Suppressor macrophage treated with lipopolysaccharide for 1 hour (primary cell): ENCODE data around the gene STAC.
A peak's percentile ranks its signal among the peaks of the same experiment; 100 is the strongest.
"Not testable (repeated sequence)": the region's sequence is repeated elsewhere in the genome, so short reads cannot be mapped to it uniquely, and the experiment has no call there.

Source experiments
- DNase-seq, 3 donors: peaks; one replicate each; pipeline ENCODE4 v3.0.0-alpha.2; 2020 to 2022

The STAC gene

DNA sequence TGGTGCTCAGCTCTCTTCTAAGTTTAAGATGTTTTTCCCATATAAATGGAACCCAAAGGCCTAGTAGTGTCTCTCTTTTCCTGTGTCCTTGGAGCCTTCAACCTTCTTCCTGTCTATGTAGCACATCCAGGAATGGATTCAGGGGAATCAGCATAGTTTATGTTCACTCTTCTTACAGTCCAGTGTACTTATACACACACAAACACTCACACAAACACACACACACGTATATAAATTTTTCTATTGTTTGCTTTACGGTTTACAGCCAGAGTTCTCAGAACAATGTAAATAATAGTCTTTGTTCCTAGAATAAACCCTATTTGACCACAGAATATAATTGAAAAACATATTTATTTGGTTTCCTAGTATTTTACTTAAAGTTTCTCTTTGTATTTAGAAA lies 36.9 kb downstream of the STAC start:
- DNase-seq: no peak

DNA sequence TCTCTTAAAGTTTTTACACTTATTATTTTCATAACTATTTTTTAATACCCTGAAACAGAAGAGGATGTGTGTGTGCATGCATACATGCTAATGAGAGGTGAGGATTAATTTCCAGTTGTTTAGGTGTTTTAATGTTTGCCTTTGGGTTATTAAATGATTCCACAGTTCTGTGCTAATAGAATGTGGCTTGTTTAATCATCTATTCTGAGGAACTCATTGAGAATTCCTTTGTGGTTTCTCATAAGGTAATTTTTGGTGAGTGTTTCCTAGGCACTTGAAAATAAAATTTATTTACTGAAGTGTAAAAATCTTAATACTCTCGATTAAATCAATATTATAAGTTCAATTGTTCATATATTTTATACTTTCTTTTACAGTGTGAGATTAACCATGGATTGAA lies 38.0 kb downstream of the STAC start:
- DNase-seq: no peak

DNA sequence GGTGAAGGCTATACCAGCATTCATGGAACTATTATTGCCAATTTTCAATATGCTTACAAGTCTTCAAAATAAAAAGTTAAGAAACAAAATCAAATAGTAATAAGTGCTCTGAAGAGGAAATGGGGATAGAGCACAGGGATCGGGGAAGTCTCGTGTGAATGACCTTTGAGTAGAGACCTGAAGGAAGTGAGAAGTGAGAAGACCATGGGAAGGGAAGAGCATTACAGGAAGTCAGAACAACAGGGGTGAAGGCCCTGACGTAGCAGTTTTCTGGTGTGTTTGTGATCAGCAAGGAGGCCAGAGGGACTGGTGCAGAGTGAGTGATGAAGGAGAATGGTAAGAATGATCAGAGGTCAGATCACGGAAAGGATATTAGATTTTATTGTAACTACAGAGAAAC lies 48.1 kb downstream of the STAC start:
- no peak for DNase-seq

DNA sequence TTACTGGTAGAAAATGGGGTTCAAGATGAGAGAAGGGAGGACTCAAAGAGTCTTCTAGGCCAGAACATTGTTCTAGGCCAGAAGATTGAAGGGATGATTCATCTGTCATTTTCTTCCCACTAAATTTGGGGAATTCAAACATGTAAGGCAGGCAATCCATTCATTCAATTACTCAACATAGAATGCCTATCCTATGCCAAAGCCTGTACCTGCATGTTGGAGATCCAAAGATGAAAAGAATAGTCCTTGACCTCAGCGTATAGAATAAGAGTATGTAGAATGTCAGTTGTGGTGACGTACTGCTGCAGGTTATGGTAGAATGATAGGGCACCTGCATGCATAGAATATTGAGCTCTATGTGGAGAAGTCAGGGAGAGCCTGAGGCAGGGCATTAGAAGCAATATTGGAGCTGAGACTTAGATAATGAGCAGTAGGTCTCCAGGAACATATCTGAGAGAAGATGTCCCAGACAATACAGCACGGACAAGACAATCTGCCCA lies 49.7 kb downstream of the STAC start:
- no peak for DNase-seq

DNA sequence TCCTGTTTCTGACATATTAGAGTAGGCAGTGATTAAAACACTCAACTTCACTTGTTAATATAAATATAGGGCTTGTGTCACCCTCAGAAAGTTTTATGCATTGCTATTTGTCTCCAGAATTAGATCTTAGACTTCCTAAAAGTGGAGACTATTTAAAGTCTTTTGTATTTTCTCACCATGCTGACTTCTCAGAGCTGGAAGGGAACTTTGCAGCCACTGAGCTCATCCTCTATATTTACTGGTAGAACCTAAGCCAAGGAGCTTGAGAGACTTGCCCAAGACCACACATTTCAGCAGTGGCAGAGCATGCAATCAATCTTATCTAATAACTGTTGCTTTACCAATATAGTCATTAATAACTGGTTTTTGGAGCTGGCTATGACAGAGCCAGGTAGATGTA lies 53.2 kb downstream of the STAC start:
- no peak for DNase-seq

DNA sequence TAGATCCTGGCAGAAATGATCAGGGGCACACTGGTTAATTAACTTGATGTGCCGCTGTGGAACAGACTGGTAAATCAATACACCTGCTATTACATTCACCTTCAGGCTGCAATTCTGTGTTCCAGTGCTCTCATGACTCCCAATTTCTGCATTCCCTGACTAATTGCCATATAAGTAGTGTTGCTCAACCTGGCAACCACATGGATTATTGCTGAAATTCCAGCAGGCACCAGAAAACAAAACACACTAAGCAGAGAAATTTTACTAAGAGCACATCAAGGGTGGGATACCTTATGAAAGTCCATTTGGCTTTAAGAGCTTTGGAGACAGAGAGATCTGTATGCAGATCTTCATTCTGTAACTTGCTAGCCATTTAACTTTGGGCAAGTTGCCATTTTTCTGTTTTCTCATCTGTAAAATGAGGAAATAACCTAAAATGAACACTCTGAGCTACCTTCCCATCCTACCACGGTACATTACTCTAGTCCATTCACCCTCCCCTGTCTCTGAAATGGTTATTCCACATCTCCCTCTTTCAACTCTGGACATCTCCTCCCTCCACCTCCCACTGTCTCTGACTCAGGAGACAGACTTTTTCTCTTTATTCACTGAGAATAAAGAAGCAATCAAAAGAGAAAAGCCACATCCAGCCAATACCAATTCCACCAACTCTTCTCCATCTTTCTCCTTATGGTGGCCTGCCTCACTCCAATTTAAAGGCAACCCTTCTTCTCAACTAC lies 54.6 kb downstream of the STAC start:
- DNase-seq: no peak

DNA sequence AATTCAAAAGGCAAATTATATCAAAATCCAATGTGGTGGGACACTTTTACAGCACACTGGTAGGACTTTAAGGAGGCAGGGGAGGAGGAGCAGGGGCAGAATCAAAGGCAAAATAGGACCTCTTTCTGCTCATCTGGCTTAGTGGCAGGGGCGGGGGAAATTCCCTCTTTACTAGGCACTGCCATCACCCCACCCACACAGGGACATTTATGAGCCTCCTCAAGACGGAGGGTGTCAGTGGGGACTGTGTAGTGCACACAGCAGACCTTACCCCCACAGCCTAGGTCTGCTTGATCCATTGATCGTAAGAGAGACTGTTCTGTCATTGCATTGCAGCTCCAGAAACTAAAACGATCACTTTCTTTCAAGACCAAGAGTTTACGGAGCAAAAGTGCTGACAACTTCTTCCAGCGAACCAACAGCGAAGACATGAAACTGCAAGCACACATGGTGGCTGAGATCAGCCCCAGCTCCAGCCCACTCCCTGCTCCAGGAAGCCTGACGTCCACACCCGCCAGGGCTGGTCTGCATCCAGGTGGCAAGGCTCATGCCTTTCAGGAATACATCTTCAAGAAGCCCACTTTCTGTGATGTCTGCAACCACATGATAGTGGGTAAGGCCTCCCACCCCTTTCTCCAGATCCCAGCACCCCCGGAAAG lies 62.9 kb downstream of the STAC start:
- DNase-seq: peak; percentile 58 to 82 (median 59)

DNA sequence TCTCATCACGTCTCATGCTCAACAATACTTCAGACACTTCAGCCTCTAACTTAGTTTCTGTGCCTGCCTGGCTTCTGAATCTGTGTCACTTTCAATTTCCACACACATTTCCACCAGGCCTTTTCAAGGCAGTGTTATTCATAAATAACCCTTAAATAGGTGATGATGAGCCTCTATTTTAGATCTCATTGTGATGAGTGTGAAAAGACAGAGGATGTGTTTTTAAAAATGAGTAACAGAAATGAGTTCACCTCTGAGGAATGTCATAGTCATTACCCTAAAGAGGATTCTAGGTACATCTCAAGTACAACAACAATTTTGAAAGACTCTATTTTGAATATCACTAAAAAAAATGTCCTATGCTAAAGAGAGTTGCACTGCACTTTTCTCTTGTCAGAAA lies 64.6 kb downstream of the STAC start:
- no peak for DNase-seq

DNA sequence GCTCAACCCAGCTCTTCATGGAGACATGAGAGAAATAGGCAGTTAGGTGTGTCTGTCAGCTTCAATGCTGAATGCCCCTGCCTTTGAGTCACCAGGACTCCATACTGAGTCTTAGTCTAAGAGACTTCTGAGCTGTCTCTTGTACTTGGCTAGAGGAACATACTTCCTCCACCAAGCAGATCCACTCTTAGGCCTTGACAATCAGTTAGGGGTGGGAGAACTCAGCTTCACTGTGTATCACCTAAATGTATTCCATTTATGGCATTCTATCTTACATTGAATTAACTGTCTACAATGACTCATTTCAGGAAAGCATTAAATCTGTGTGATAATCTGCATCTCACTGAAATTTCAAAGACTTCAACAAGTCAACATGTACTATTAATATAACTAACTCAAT lies 66.0 kb downstream of the STAC start:
- DNase-seq: no peak

DNA sequence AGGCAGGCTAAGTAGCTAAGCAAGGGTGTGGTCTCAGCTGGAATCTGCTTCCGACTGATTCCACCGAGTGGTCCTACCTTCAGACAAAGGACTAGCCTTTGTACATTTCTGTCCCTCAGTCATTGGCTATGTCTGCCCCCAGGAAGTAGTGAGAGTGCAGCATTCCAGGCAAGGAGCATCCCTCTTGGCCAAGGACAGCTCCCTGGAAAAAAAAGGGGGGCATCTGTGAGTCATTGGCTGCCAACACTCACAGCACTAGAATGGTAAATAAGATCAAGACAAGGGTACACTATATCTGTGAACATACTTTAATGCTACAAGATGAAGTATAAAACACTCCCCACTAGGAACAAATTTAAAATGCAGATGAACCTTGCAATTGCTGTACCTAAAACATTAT lies 66.8 kb downstream of the STAC start:
- DNase-seq: no peak

DNA sequence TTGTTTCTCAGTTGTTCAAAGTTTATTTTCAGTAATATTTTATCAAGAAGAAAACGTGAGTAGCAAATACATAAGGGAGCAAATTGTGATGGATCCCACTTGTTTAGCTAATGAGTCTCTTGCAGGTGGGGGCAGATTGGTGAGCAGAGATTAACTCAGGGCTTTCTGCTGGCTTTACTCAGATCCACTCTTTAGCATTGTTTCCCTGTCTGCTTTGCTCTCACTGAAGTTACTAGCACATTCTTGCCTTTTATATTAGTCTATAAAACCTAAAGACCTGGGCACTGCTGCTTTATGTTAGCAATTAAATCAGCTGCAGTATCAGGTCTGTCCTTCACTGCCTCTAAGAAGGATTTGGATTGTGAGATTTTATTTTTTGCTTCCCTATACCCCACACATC lies 71.5 kb downstream of the STAC start:
- no peak for DNase-seq

DNA sequence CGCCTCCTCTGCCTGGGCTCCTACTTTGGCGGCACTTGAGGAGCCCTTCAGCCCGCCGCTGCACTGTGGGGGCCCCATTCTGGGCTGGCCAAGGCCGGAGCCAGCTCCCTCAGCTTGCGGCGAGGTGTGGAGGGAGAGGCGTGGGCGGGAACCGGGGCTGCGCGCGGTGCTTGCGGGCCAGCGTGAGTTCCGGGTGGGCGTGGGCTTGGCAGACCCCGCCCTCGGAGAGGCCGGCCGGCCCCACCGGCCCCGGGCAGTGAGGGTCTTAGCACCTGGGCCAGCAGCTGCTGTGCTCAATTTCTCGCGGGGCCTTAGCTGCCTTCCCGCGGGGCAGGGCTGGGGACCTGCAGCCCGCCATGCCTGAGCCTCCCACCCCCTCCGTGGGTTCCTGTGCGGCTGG lies 72.9 kb downstream of the STAC start:
- DNase-seq: not testable (repeated sequence)

DNA sequence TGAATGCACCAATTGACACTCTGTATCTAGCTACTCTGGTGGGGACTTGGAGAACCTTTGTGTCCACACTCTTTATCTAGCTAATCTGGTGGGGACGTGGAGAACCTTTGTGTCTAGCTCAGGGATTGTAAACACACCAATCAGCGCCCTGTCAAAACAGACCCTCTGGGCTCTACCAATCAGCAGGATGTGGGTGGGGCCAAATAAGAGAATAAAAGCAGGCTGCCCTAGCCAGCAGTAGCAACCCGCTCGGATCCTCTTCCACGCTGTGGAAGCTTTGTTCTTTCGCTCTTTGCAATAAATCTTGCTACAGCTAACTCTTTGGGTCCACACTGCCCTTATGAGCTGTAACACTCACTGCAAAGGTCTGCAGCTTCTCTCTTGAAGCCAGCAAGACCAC lies 73.6 kb downstream of the STAC start:
- DNase-seq: not testable (repeated sequence)

DNA sequence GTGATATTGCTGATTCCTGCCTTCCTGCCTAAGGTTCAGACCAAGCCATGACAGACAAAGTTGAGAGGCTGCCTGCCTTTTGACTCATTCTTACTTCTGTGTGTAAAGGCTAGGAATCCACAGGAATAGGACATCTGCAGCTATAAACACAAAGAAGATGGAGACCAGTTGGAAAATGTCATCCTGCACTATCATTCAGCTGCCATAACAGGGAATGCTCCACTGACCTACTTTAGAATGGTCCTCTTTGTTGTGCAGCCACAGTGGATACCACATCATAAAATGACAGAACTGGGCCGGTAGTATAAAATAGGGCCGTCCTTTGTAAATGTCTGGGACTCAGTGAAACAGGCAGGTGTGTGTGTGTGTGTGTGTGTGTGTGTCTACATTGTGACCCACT lies 75.1 kb downstream of the STAC start:
- DNase-seq: no peak

DNA sequence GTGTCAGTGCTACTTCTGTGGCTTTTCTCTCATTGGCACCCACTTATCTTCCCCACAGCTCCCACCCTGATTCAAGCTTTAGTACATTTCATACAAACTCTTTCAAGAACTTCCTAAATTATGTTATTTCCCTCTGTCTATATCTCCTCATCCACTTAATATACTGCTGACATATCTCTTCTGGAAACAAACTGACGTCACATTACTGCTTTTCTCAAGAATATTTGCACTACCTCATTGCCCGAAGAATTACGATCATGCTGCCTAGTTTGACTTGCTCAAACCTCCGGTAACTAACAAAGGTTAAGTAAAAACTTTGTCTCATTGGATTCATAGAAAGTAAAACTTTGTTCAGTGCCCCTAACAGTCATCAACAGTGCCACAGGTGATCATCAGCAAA lies 76.5 kb downstream of the STAC start:
- no peak for DNase-seq

DNA sequence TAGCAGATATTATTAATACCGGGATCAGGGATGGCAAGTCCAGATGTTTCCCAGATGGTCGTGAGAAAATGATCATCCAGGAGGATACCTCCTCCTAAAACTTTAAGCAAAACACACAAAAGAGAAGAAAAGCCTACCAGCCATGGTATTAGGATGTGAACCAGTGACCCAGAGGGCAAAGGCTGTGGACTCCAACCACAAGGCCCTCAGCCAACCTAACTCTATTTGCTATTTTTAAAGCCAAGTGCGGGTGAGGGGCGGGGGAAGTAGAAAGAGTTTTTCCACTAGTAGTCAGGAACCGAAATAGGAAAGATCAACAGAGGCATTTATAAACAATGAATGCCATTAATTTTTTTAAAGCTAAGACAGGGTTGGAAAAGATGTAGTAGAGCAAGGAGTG lies 77.4 kb downstream of the STAC start:
- no peak for DNase-seq

DNA sequence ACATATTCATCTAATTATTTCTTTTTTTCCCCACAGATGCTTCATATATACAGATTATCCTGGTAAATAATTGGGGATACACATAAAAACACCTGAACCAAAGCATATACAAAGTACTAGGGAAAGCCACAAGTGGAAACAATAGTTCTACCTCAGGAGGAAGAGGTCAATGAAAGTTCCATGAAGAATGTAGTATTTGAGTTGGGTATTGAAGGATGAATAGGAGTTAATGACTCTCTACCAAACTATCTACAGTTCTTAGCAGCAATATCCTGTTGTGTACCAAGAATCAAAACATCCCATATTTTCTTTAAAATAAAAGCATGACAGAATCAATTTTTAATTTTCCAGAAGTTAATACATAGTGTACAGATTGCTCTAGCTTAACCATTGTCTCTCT lies 78.9 kb downstream of the STAC start:
- no peak for DNase-seq

DNA sequence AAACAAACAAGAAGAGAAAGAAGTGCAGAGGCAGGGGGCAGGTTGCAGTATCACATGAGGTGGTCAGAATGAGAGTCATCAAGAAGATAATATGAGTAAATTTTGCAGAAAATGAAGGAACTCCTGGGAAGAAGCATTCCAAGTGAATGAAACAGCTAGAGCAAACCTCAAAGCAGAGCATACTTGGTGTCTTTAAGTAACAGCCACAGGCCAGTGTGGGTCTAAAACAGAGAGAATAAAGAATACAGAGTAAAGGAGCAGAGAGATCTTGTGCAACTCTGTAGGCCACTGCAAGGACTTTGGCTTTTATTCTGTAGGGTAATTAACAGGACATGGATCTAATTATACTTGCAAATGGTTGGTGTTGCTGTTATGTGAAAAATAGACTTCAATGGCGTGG lies 81.3 kb downstream of the STAC start:
- no peak for DNase-seq

DNA sequence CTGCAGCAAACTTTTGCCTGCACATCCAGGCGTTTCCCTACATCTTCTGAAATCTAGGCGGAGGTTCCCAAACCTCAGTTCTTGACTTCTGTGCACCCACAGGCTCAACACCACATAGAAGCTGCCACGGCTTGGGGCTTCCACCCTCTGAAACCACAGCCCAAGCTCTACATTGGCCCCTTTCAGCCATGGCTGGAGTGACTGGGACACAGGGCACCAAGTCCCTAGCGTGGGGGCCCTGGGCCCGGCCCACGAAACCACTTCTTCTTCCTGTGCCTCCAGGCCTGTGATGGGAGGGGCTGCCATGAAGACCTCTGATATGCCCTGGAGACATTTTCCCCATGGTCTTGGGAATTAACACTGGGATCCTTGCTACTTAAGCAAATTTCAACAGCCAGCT lies 91.7 kb downstream of the STAC start:
- DNase-seq: not testable (repeated sequence)

DNA sequence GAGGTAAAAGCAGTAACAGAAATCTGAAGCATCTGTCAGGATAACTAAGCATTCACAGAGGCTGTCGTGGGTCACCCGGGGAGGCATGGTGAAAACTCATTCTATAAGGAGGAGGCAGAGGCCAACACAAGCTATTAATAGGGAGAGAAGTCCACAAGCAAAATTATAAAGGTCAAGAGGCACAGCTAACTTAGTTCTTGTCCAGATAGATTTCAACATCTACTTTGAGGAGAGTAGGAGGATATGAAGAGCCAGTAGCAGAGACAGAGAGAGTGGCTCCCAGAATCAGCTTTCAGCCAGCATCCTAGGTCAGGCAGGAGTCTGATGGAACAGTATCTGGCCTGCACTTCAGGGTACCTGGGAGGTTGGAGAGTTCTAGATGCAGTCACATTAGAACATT lies 95.3 kb downstream of the STAC start:
- no peak for DNase-seq

DNA sequence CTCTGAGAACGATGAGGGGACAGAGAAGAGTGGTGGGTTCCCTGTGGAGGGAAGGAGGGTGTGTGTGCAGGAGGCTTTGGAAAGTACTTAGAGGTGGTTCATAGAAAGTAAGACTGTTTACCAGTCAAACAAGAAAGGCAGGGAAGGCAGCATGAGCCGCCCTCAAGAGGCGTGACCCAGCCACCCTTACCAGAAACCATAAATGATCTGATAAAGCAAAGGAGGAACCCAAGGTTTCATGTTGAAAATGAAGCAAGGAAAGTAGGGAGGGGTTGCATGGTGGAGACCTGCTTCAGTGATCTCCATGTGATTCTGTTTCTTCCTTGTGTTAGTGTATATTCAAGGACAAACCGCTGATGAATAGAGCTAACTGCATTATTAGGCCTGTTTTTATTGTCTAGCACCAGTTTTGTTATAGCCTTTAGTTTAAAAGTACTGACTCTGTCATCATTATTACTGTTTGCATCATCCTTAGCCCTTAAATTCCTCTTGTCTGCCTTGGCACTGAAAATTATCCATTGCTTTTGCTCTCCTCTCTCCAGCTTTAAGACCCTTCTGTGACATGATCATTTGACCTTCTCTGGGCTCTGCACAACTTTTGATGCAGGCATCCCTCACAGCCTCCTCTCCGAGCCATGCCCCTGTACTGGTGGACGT lies 96.1 kb downstream of the STAC start:
- DNase-seq: no peak

DNA sequence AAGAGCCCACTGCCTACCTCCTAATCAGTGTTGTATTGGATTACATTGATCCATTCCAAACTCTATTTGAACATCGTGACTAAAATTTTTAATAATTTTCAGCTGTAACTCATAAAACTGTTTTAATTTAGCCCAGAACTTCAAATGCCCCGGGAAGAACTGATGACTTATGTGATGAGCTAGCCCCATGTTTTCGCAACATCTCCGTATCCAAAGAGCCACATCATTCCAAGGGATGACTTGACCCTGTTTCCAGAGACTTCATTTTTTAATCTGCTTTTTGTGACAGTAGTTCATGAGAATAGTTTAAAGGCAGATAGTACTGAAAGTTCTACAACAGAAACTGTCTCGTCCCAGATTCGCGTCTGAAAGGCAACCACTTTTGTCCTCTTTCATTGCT lies 97.4 kb downstream of the STAC start:
- DNase-seq: no peak

DNA sequence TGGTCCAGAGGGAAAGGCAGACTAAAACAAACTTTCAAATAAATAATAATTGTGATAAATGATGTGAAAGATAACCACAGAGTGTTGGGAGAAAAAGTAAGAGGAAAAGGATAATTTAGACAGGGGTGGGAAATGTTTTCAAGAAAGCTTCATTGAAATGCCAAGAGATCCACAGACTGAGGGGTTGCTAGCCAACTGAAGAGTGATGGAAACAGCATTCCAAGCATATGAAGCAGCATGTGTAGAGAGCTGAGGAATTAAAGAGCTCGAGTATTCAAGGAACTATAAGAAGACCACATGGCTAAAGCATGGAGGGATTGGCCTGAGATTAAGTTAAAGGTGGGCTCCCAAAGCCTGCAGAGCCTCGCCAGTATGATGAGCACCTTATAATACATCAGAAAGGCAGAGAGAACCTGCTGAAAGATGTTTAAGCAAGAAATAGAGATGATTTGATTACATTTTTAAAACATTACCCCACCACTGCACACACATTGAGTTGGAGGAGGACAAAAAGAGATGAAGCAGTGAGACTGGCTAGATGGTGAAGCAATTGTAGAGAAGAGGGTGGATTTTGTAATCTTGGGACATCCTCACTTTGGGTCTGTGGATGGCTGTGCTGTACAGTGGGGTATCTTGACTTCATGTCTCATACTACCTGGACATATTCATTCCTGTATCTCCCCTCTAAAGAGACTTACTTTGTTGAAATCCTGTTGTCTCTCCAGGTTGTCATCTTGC lies 100.8 kb downstream of the STAC start:
- no peak for DNase-seq

DNA sequence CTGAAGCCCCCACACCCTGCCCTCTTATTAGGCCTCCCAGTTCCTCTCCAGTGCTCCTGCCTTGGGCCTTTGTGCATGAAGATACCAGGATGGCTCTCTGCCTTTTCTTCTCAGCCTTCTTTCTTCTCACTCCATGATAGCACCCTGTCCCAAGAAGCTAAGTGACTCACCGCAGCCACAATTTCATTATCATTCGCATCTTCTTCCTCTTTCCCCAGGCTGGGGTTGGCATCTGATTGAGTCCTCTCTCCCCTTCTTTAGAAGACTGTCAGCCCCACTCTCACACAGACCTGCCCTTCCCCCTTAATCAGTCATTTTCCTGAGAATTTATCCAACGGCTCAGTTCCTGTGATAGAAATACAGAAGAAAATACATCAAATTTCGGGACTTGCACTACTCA lies 102.0 kb downstream of the STAC start:
- peak; percentile 46 to 63 (median 52) for DNase-seq
